Hepatocyte (in vitro differentiated cells): Measurements from ENCODE around the gene VSIG10L.

Experiments used
- CTCF ChIP-seq: fragments of 200-600 bp; sonication (generic); IDR thresholded peaks from 2 replicates; pipeline ENCODE4 v1.5.1; 2016; ENCODE audit warnings: antibody characterized with exemption, mild to moderate bottlenecking; ENCODE audit not compliant: poor library complexity
- EZH2 ChIP-seq: fragments of 200-600 bp; sonication (generic); IDR thresholded peaks from 2 replicates; pipeline ENCODE4 v1.6.1; 2016; ENCODE audit warnings: antibody characterized with exemption, mild to moderate bottlenecking, borderline replicate concordance
- EZH2phosphoT487 ChIP-seq: fragments of 200-600 bp; sonication (generic); IDR thresholded peaks from one replicate; pipeline ENCODE4 v1.6.1; 2018; ENCODE audit warnings: antibody characterized with exemption, mild to moderate bottlenecking, low read depth, moderate library complexity; ENCODE audit not compliant: unreplicated experiment, severe bottlenecking

GRCh38 chr19:51324167-51324481, 17.8 kb downstream of the VSIG10L start:
- TF ChIP-seq CTCF (no peak), EZH2phosphoT487 (no peak), EZH2 (no peak)
